Islet precursor cell (in vitro differentiated cells): Measurements from ENCODE around the gene EVI5L.
"Not testable (repeated sequence)": the region's sequence is repeated elsewhere in the genome, so short reads cannot be mapped to it uniquely, and the experiment has no call there.

ENCODE experiments used
- DNase-seq: peaks from one replicate; pipeline ENCODE4 v3.0.0-alpha.2; 2018

EVI5L gene

GRCh38 chr19:7848779-7849457 is 18.9 kb downstream of the EVI5L start:
- no peak for DNase-seq

- DNase-seq: no peak
Measured at GRCh38 chr19:7849631-7849999, 19.6 kb downstream of the EVI5L start.

- no peak for DNase-seq
Measured at GRCh38 chr19:7850000-7850813, 20.2 kb downstream of the EVI5L start.

GRCh38 chr19:7850945-7851622 is 21.1 kb downstream of the EVI5L start:
- no peak for DNase-seq

GRCh38 chr19:7851623-7852500 is 21.8 kb downstream of the EVI5L start:
- no peak for DNase-seq

- DNase-seq: peak; percentile 93
Measured at GRCh38 chr19:7852851-7853769, 23.1 kb downstream of the EVI5L start.

GRCh38 chr19:7853770-7854128 is 23.7 kb downstream of the EVI5L start:
- no peak for DNase-seq

GRCh38 chr19:7855426-7856108 is 25.5 kb downstream of the EVI5L start:
- DNase-seq: no peak

- DNase-seq: no peak
Measured at GRCh38 chr19:7856109-7856591, 26.1 kb downstream of the EVI5L start.

GRCh38 chr19:7856679-7857663 is 27.0 kb downstream of the EVI5L start:
- no peak for DNase-seq

GRCh38 chr19:7857727-7858108 is 27.7 kb downstream of the EVI5L start:
- DNase-seq: no peak

- peak; percentile 90 for DNase-seq
Measured at GRCh38 chr19:7858109-7858770, 28.2 kb downstream of the EVI5L start.

- not testable (repeated sequence) for DNase-seq
Measured at GRCh38 chr19:7859087-7859486, 29.1 kb downstream of the EVI5L start.

GRCh38 chr19:7859831-7860713 is 30.1 kb downstream of the EVI5L start:
- DNase-seq: no peak

GRCh38 chr19:7860714-7861618 is 30.9 kb downstream of the EVI5L start:
- no peak for DNase-seq

GRCh38 chr19:7861619-7862412 is 31.8 kb downstream of the EVI5L start:
- no peak for DNase-seq
